HCT116 (cell line): ENCODE data around the gene DCLK3. TPM values are rescaled to one million over a fixed set of nuclear protein-coding genes. Genes with fewer than 3 reads are reported as not detected.

ENCODE experiments used
- ATAC-seq: fragments of 200-7000 bp; cut with Tn5 transposase; 2 replicates; pipeline ENCODE4 v1.9.1; 2020; ENCODE audit warnings: mild to moderate bottlenecking, moderate library complexity
- BruUV-seq: library from RNA; stranded (reverse); fragments of 400-500 nt; replicated peaks from 2 replicates; lab custom pipeline; 2021; lab: Mats Ljungman, UMichigan
- CTCF ChIA-PET: fragments of 300-600 bp; sonication (Branson Sonifier 250); formaldehyde crosslinking; loops from one replicate; lab custom pipeline; 2021; ENCODE audit warnings: antibody characterized with exemption; lab: Charles Lee
- POLR2A ChIA-PET: fragments of 300-600, 350-600 bp; sonication (Branson Sonifier 250); formaldehyde crosslinking; loops from one replicate; lab custom pipeline; 2021; ENCODE audit warnings: antibody characterized with exemption; lab: Charles Lee
- RAD21 ChIA-PET, 2 experiments: fragments of 300-600 bp; sonication (Branson Sonifier 250); formaldehyde crosslinking; loops; one replicate each; lab custom pipeline; 2023; ENCODE audit warnings: low total read pairs in 2 of 2; ENCODE audit not compliant: uncharacterized antibody in 2 of 2, unreplicated experiment in 2 of 2, low non-redundant PET in 1 of 2; lab: Charles Lee
- DNase-seq: peaks from one replicate; pipeline ENCODE4 v3.0.0-alpha.2; 2010; ENCODE audit warnings: low read depth, low spot score
- H2AFZ ChIP-seq: fragments of 200-600 bp; shearing (Covaris generic), sonication (generic); 2 replicates; pipeline ENCODE4 v1.6.1; 2017; ENCODE audit warnings: low read depth, mixed run types, mixed read lengths, antibody characterized with exemption, low read length; ENCODE audit not compliant: poor library complexity, severe bottlenecking
- H3K27ac ChIP-seq: 2 replicates; pipeline ENCODE4 v1.5.1; 2012; ENCODE audit warnings: low read depth, low read length
- H3K27me3 ChIP-seq: fragments of 200-600 bp; sonication (generic); 2 replicates; pipeline ENCODE4 v1.6.1; 2016; ENCODE audit warnings: mixed run types, low read length, mixed read lengths; ENCODE audit not compliant: insufficient read depth
- H3K36me3 ChIP-seq, 2 experiments: fragments of 200-500 bp in 1 of 2; fragments of 200-600 bp in 1 of 2; sonication (Bioruptor generic) in 1 of 2; sonication (generic) in 1 of 2; 2 replicates each; pipeline versions ENCODE4 v1.5.1 to v1.6.1; 2014 to 2016; ENCODE audit warnings: low read length in 2 of 2, inconsistent platforms in 1 of 2, mixed read lengths in 1 of 2, mixed run types in 1 of 2; ENCODE audit not compliant: insufficient read depth in 2 of 2, control insufficient read depth in 1 of 2
- H3K4me1 ChIP-seq, 2 experiments: fragments of 200-600 bp in 1 of 2; sonication (generic) in 1 of 2; 2 replicates each; pipeline versions ENCODE4 v1.5.1 to v1.6.1; 2012 to 2017; ENCODE audit warnings: low read length in 2 of 2, inconsistent platforms in 1 of 2, mild to moderate bottlenecking in 1 of 2, mixed read lengths in 1 of 2, mixed run types in 1 of 2, moderate library complexity in 1 of 2; ENCODE audit not compliant: insufficient read depth in 2 of 2, control insufficient read depth in 1 of 2
- H3K4me2 ChIP-seq: fragments of 200-600 bp; sonication (generic); 2 replicates; pipeline ENCODE4 v1.6.1; 2017; ENCODE audit warnings: mixed run types, low read length, mixed read lengths
- H3K4me3 ChIP-seq, 2 experiments: fragments of 200-600 bp in 1 of 2; sonication (generic) in 1 of 2; replicated peaks in 1 of 2; 2 replicates each; pipeline ENCODE4 v1.5.1; 2011 to 2016; ENCODE audit warnings: low read length in 2 of 2, control low read depth in 1 of 2, low read depth in 1 of 2, mild to moderate bottlenecking in 1 of 2, mixed read lengths in 1 of 2, mixed run types in 1 of 2
- H3K79me2 ChIP-seq: fragments of 200-600 bp; sonication (generic); 2 replicates; pipeline ENCODE4 v1.6.1; 2017; ENCODE audit warnings: mild to moderate bottlenecking, mixed run types, low read length, moderate library complexity, mixed read lengths; ENCODE audit not compliant: insufficient read depth
- H3K9ac ChIP-seq: fragments of 200-600 bp; sonication (generic); 2 replicates; pipeline ENCODE4 v1.6.1; 2016; ENCODE audit warnings: low read length, mixed read lengths
- H3K9me2 ChIP-seq: fragments of 200-600 bp; sonication (generic), shearing (Covaris generic); 2 replicates; pipeline ENCODE4 v1.6.1; 2017; ENCODE audit warnings: mixed run types, mild to moderate bottlenecking, moderate library complexity; ENCODE audit not compliant: insufficient read depth
- H3K9me3 ChIP-seq, 2 experiments: fragments of 200-500 bp in 1 of 2; fragments of 200-600 bp in 1 of 2; sonication (Bioruptor generic) in 1 of 2; sonication (generic) in 1 of 2; 2 replicates each; pipeline ENCODE4 v1.6.1; 2014 to 2017; ENCODE audit warnings: low read length in 2 of 2, mixed read lengths in 2 of 2, inconsistent platforms in 1 of 2, low read depth in 1 of 2, mild to moderate bottlenecking in 1 of 2, mixed run types in 1 of 2, moderate library complexity in 1 of 2; ENCODE audit not compliant: control insufficient read depth in 1 of 2, insufficient read depth in 1 of 2
- H4K20me1 ChIP-seq: fragments of 200-600 bp; sonication (generic), shearing (Covaris generic); 2 replicates; pipeline ENCODE4 v1.6.1; 2017; ENCODE audit warnings: mixed run types, mild to moderate bottlenecking, moderate library complexity; ENCODE audit not compliant: insufficient read depth
- CEBPB ChIP-seq: IDR thresholded peaks from 2 replicates; pipeline ENCODE4 v1.6.1; 2012; ENCODE audit warnings: low read depth
- MAX ChIP-seq: IDR thresholded peaks from 2 replicates; pipeline ENCODE4 v1.6.1; 2012
- POLR2A ChIP-seq: IDR thresholded peaks from 2 replicates; pipeline ENCODE4 v1.7.0; 2011; ENCODE audit warnings: borderline replicate concordance; ENCODE audit not compliant: insufficient read depth, insufficient read length; ENCODE audit errors: extremely low read depth
- RAD21 ChIP-seq: IDR thresholded peaks from 2 replicates; pipeline ENCODE4 v1.6.1; 2012; ENCODE audit warnings: low read depth, mild to moderate bottlenecking
- YY1 ChIP-seq: IDR thresholded peaks from 2 replicates; pipeline ENCODE4 v1.6.1; 2011; ENCODE audit warnings: low read length, low read depth, moderate library complexity, mild to moderate bottlenecking; ENCODE audit not compliant: insufficient replicate concordance; ENCODE audit errors: extremely low read depth
- intact Hi-C: fragments of 100-400 bp; cut with micrococcal nuclease; formaldehyde crosslinking; loops from 2 replicates; pipeline ENCODE4 v1.10.0; 2022
- total RNA-seq: library from RNA; stranded (reverse); gene quantifications from one replicate; pipeline ENCODE4 v1.2.1, GENCODE V29; 2021; ENCODE audit not compliant: unreplicated experiment
- TF ChIP-seq, protein P1 (sequence below): IDR thresholded peaks from 2 replicates; pipeline ENCODE4 v1.6.1; 2012; ENCODE audit warnings: low read depth

Gene DCLK3
- total RNA-seq, 1 experiment from 2014 or later, result not detected

DNA sequence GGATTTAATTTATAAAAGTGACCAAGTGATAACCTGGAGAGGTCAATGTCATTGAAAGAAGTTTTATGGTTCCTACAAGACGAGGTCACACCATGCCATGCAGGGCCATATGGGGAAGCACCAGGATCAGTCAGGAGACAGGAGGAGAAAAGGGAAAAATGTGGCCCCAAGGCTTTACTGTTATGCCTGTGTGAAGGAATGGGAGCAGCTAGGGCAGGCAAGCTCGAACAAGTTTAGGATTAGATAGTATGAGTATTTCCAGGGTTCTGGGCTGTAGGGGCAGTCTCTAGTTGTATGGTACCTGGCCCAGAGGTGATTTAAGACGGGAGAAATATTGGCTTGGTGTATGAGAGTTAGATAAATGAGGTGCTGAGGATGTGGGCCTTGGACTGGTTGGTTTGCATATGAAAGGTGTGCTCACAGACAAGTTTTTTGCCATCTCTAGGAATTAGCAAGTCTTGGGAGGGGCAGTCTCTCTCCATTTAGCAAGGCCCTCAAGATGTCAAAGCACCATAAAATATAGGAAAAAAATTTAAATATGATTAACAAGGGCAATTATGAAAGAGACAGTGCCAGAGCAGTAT, 36.3 kb upstream of the DCLK3 start (continued):
- TF ChIP-seq, protein P1, sequence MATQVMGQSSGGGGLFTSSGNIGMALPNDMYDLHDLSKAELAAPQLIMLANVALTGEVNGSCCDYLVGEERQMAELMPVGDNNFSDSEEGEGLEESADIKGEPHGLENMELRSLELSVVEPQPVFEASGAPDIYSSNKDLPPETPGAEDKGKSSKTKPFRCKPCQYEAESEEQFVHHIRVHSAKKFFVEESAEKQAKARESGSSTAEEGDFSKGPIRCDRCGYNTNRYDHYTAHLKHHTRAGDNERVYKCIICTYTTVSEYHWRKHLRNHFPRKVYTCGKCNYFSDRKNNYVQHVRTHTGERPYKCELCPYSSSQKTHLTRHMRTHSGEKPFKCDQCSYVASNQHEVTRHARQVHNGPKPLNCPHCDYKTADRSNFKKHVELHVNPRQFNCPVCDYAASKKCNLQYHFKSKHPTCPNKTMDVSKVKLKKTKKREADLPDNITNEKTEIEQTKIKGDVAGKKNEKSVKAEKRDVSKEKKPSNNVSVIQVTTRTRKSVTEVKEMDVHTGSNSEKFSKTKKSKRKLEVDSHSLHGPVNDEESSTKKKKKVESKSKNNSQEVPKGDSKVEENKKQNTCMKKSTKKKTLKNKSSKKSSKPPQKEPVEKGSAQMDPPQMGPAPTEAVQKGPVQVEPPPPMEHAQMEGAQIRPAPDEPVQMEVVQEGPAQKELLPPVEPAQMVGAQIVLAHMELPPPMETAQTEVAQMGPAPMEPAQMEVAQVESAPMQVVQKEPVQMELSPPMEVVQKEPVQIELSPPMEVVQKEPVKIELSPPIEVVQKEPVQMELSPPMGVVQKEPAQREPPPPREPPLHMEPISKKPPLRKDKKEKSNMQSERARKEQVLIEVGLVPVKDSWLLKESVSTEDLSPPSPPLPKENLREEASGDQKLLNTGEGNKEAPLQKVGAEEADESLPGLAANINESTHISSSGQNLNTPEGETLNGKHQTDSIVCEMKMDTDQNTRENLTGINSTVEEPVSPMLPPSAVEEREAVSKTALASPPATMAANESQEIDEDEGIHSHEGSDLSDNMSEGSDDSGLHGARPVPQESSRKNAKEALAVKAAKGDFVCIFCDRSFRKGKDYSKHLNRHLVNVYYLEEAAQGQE, result no peak

- Histone ChIP-seq H3K9me2 (no peaks in the 10 kb centered on the region), H3K9me3 (no peaks in the 10 kb centered on the region), H3K9ac (no peak overlapping the region), H3K4me3 (no peak overlapping the region), H3K27me3 (peaks cover 2% of the 10 kb centered on the region), H4K20me1 (no peaks in the 10 kb centered on the region), H3K4me1 (no peaks in the 10 kb centered on the region), H2AFZ (no peak overlapping the region), H3K79me2 (no peaks in the 10 kb centered on the region), H3K4me2 (no peak overlapping the region), H3K36me3 (no peaks in the 10 kb centered on the region), H3K27ac (no peak overlapping the region)
- DNase-seq (no peak), ATAC-seq (no peak)
- BruUV-seq, result no TSS peak
- ChIA-PET CTCF (no interaction called here), POLR2A (no interaction called here), RAD21 (no interaction called here)
- intact Hi-C loops, result no loop called here
- TF ChIP-seq MAX, result no peak
- TF ChIP-seq CEBPB, result no peak
- TF ChIP-seq POLR2A, result no peak
- TF ChIP-seq YY1, result no peak
- TF ChIP-seq RAD21, result no peak
Measured at GRCh38 chr3:36796881-36797280, 32.5 kb upstream of the DCLK3 start.
